ENCODE measurements around the gene C17orf50.

GRCh38 chr17:35731917-35732805, 28.5 kb upstream of the C17orf50 start:
- TF ChIP-seq CTCF (IDR thresholded peaks at IDR 0.05; ENCODE audit: insufficient read depth, low read length, poor library complexity, severe bottlenecking) (no peak), EZH2phosphoT487 (conservative IDR thresholded peaks at IDR 0.05; ENCODE audit: low read length) (no peak)
